Upper lobe of right lung (tissue), 1 donor: ENCODE data around the gene EPN3. TPM values are rescaled to one million over a fixed set of nuclear protein-coding genes. Genes with fewer than 3 reads are reported as not detected.
A peak's percentile ranks its signal among the peaks of the same experiment; 100 is the strongest.

ENCODE experiments used
- ATAC-seq: fragments of 200-7000 bp; cut with Tn5 transposase; one replicate; pipeline ENCODE4 v1.9.1; 2020; ENCODE audit warnings: mild to moderate bottlenecking, moderate library complexity
- DNase-seq: peaks from one replicate; pipeline ENCODE4 v3.0.0-alpha.2; 2020
- H3K27ac ChIP-seq: fragments of 200-600 bp; one replicate; pipeline ENCODE4 v1.8.0; 2022
- H3K27me3 ChIP-seq: fragments of 200-600 bp; one replicate; pipeline ENCODE4 v1.8.0; 2022; ENCODE audit warnings: mild to moderate bottlenecking
- H3K36me3 ChIP-seq: fragments of 200-600 bp; one replicate; pipeline ENCODE4 v1.8.0; 2022
- H3K4me1 ChIP-seq: fragments of 200-600 bp; one replicate; pipeline ENCODE4 v1.8.0; 2022
- H3K4me3 ChIP-seq: fragments of 200-600 bp; one replicate; pipeline ENCODE4 v1.8.0; 2022; ENCODE audit warnings: mild to moderate bottlenecking
- H3K9me3 ChIP-seq: fragments of 200-600 bp; one replicate; pipeline ENCODE4 v1.8.0; 2022
- CTCF ChIP-seq: fragments of 200-600 bp; IDR thresholded peaks from one replicate; pipeline ENCODE4 v1.8.0; 2022; ENCODE audit warnings: antibody characterized with exemption
- intact Hi-C: fragments of 100-400 bp; cut with DNase I; formaldehyde crosslinking; loops from one replicate; pipeline ENCODE4 v1.11.0; 2022
- total RNA-seq: library from RNA; stranded (reverse); fragmentation: NEBNext Ultra II Directional; extraction: Animal tissue kit (Norgen Biotek cat#: 25700); gene quantifications from one replicate; pipeline ENCODE4 v1.2.1, GENCODE V29; 2021
- donor health status: DM: no; HTN: yes; CAD: no; lungs with severe emphysema.

Gene EPN3
- total RNA-seq, 1 donor from 2014 or later, result 0.09 TPM

GRCh38 chr17:50560931-50561745 lies 28.6 kb downstream of the EPN3 start:
- DNase-seq (no peak), ATAC-seq (no peak)
- Histone ChIP-seq H3K9me3 (no peaks in the 10 kb centered on the region), H3K27me3 (peaks cover 63% of the 10 kb centered on the region), H3K36me3 (no peaks in the 10 kb centered on the region), H3K4me3 (peak overlapping the region; percentile 54), H3K27ac (no peak overlapping the region), H3K4me1 (peaks cover 30% of the 10 kb centered on the region)
- TF ChIP-seq CTCF, result no peak
- intact Hi-C loops, result loop anchor here (5.0 kb wide), 2 partner anchors 61 to 131 kb away; no protein-coding TSS in a partner anchor

- no peak for TF ChIP-seq CTCF
- Histone ChIP-seq H3K9me3 (no peaks in the 10 kb centered on the region), H3K4me3 (no peak overlapping the region), H3K36me3 (no peaks in the 10 kb centered on the region), H3K4me1 (peaks cover 30% of the 10 kb centered on the region), H3K27ac (no peak overlapping the region), H3K27me3 (peaks cover 63% of the 10 kb centered on the region)
- intact Hi-C loops, result loop anchor here (5.0 kb wide), 2 partner anchors 61 to 131 kb away; no protein-coding TSS in a partner anchor
- ATAC-seq (no peak), DNase-seq (no peak)
Observed at GRCh38 chr17:50561746-50562141, 29.2 kb downstream of the EPN3 start.

GRCh38 chr17:50562242-50563091 lies 29.9 kb downstream of the EPN3 start:
- DNase-seq, result no peak
- Histone ChIP-seq H3K4me3 (no peak overlapping the region), H3K27ac (no peak overlapping the region), H3K36me3 (no peaks in the 10 kb centered on the region), H3K9me3 (no peaks in the 10 kb centered on the region), H3K4me1 (peaks cover 30% of the 10 kb centered on the region), H3K27me3 (peaks cover 63% of the 10 kb centered on the region)
- TF ChIP-seq CTCF, result no peak
- intact Hi-C loops, result loop anchor here (5.0 kb wide), 2 partner anchors 60 to 130 kb away; no protein-coding TSS in a partner anchor
- no peak for ATAC-seq

GRCh38 chr17:50563092-50563511 lies 30.6 kb downstream of the EPN3 start:
- no peak for ATAC-seq
- Histone ChIP-seq H3K9me3 (no peaks in the 10 kb centered on the region), H3K27me3 (peaks cover 63% of the 10 kb centered on the region), H3K36me3 (no peaks in the 10 kb centered on the region), H3K27ac (no peak overlapping the region), H3K4me1 (peaks cover 30% of the 10 kb centered on the region), H3K4me3 (no peak overlapping the region)
- intact Hi-C loops, result loop anchor here (5.0 kb wide), 2 partner anchors 59 to 129 kb away; no protein-coding TSS in a partner anchor
- TF ChIP-seq CTCF, result no peak
- DNase-seq, result no peak

GRCh38 chr17:50564916-50565315 lies 32.4 kb downstream of the EPN3 start:
- Histone ChIP-seq H3K27ac (no peak overlapping the region), H3K27me3 (peaks cover 45% of the 10 kb centered on the region), H3K9me3 (no peaks in the 10 kb centered on the region), H3K4me1 (peaks cover 15% of the 10 kb centered on the region), H3K36me3 (no peaks in the 10 kb centered on the region), H3K4me3 (no peak overlapping the region)
- intact Hi-C loops, result loop anchor here (5.0 kb wide), 2 partner anchors 57 to 127 kb away; no protein-coding TSS in a partner anchor
- ATAC-seq (peak; percentile 19), DNase-seq (no peak)
- no peak for TF ChIP-seq CTCF
